H1 (cell line): ENCODE measurements around the gene FMO3. TPM values are rescaled to one million over a fixed set of nuclear protein-coding genes. Genes with fewer than 3 reads are reported as not detected.

Experiments used
- CTCF ChIA-PET: fragments of 300-600 bp; sonication (Branson Sonifier 250); formaldehyde crosslinking; loops from one replicate; lab custom pipeline; 2021; ENCODE audit not compliant: partially characterized antibody; lab: Charles Lee
- POLR2A ChIA-PET: fragments of 300-600 bp; sonication (Branson Sonifier 250); formaldehyde crosslinking; loops from one replicate; lab custom pipeline; 2021; ENCODE audit warnings: inconsistent platforms; ENCODE audit not compliant: partially characterized antibody; lab: Charles Lee
- DNase-seq, 2 experiments: peaks; one replicate each; pipeline versions ENCODE4 v3.0.0 to v3.0.0-alpha.2; 2010 to 2022; ENCODE audit warnings: low spot score in 2 of 2, low read depth in 1 of 2, mixed read lengths in 1 of 2
- FAIRE-seq: peaks from 2 replicates; lab custom pipeline; 2011; peaks lifted over from hg19 to GRCh38; lab: Jason Lieb, UNC
- H2AFZ ChIP-seq: 2 replicates; pipeline ENCODE4 v1.8.1; 2012; ENCODE audit warnings: low read length, inconsistent platforms
- H2AK5ac ChIP-seq: 2 replicates; pipeline ENCODE4 v1.6.1; 2013; ENCODE audit warnings: low read depth, low read length
- H2BK120ac ChIP-seq: replicated peaks from 2 replicates; pipeline ENCODE3; 2013; ENCODE audit warnings: low read depth, low read length, inconsistent platforms
- H2BK12ac ChIP-seq: 2 replicates; pipeline ENCODE4 v1.6.1; 2013; ENCODE audit warnings: low read depth, low read length
- H2BK15ac ChIP-seq: 2 replicates; pipeline ENCODE4 v1.6.1; 2013; ENCODE audit warnings: low read length
- H2BK20ac ChIP-seq: 2 replicates; pipeline ENCODE4 v1.6.1; 2013; ENCODE audit warnings: low read length
- H2BK5ac ChIP-seq: 2 replicates; pipeline ENCODE4 v1.6.1; 2013; ENCODE audit warnings: low read depth, low read length
- H3K14ac ChIP-seq: 2 replicates; pipeline ENCODE4 v1.6.1; 2013; ENCODE audit warnings: inconsistent platforms; ENCODE audit not compliant: insufficient read length
- H3K18ac ChIP-seq: 2 replicates; pipeline ENCODE4 v1.6.1; 2013; ENCODE audit warnings: low read length; ENCODE audit errors: extremely low read depth
- H3K23ac ChIP-seq: 2 replicates; pipeline ENCODE4 v1.6.1; 2013; ENCODE audit warnings: inconsistent platforms; ENCODE audit not compliant: insufficient read length
- H3K23me2 ChIP-seq: 2 replicates; pipeline ENCODE4 v1.6.1; 2013; ENCODE audit warnings: low read depth, low read length
- H3K27ac ChIP-seq: 2 replicates; pipeline ENCODE4 v1.6.1; 2011; ENCODE audit warnings: low read depth, low read length, inconsistent platforms
- H3K27me3 ChIP-seq, 4 experiments: replicated peaks in 1 of 4; 1 replicate in 1 of 4; 2 replicates in 3 of 4; pipeline versions ENCODE4 v1.6.1 to v1.8.1; 2011 to 2013; ENCODE audit warnings: low read length in 3 of 4, mild to moderate bottlenecking in 3 of 4, inconsistent platforms in 2 of 4, mixed read lengths in 2 of 4, moderate library complexity in 1 of 4; ENCODE audit not compliant: control insufficient read depth in 3 of 4, insufficient read depth in 3 of 4; ENCODE audit errors: extremely low read depth in 1 of 4
- H3K36me3 ChIP-seq, 4 experiments: 2 replicates each; pipeline versions ENCODE4 v1.6.1 to v1.8.1; 2011 to 2013; ENCODE audit warnings: mild to moderate bottlenecking in 4 of 4, low read length in 3 of 4, moderate library complexity in 2 of 4, control low read depth in 1 of 4, inconsistent platforms in 1 of 4; ENCODE audit not compliant: insufficient read depth in 4 of 4, control insufficient read depth in 2 of 4
- H3K4ac ChIP-seq: replicated peaks from 2 replicates; pipeline ENCODE3; 2013; ENCODE audit warnings: low read length, low read depth, mixed read lengths, inconsistent platforms; ENCODE audit not compliant: insufficient read length
- H3K4me1 ChIP-seq, 4 experiments: replicated peaks in 1 of 4; 1 replicate in 1 of 4; 2 replicates in 3 of 4; pipeline versions ENCODE4 v1.6.1 to v1.8.1; 2011 to 2013; ENCODE audit warnings: low read length in 3 of 4, inconsistent platforms in 2 of 4, mixed read lengths in 1 of 4; ENCODE audit not compliant: insufficient read depth in 4 of 4, control insufficient read depth in 3 of 4
- H3K4me2 ChIP-seq, 2 experiments: 2 replicates each; pipeline versions ENCODE4 v1.6.1 to v1.8.1; 2011 to 2013; ENCODE audit warnings: low read depth in 2 of 2, low read length in 2 of 2, control low read depth in 1 of 2, inconsistent platforms in 1 of 2, mild to moderate bottlenecking in 1 of 2; ENCODE audit not compliant: insufficient read depth in 1 of 2
- H3K4me3 ChIP-seq, 4 experiments: fragments of 200-600, 300-600 bp in 1 of 4; sonication (generic), shearing (Covaris generic), sonication (Bioruptor Twin) in 1 of 4; 2 replicates each; pipeline versions ENCODE4 v1.5.1 to v1.8.1; 2011 to 2016; ENCODE audit warnings: low read length in 4 of 4, low read depth in 3 of 4, control low read depth in 2 of 4, inconsistent platforms in 2 of 4, mild to moderate bottlenecking in 2 of 4, mixed read lengths in 1 of 4, moderate library complexity in 1 of 4; ENCODE audit not compliant: insufficient read depth in 2 of 4; ENCODE audit errors: extremely low read depth in 1 of 4
- H3K56ac ChIP-seq: replicated peaks from 2 replicates; pipeline ENCODE3; 2013; ENCODE audit warnings: low read depth, mild to moderate bottlenecking, mixed read lengths, low read length, inconsistent platforms; ENCODE audit not compliant: insufficient read length
- H3K79me1 ChIP-seq: 2 replicates; pipeline ENCODE4 v1.6.1; 2013; ENCODE audit warnings: low read depth, low read length, control low read depth
- H3K79me2 ChIP-seq, 2 experiments: 2 replicates each; pipeline versions ENCODE4 v1.6.1 to v1.8.1; 2012 to 2013; ENCODE audit warnings: low read length in 2 of 2, mild to moderate bottlenecking in 2 of 2, inconsistent platforms in 1 of 2; ENCODE audit not compliant: insufficient read depth in 2 of 2, control insufficient read depth in 1 of 2
- H3K9ac ChIP-seq, 4 experiments: replicated peaks in 1 of 4; 1 replicate in 1 of 4; 2 replicates in 3 of 4; pipeline versions ENCODE4 v1.6.1 to v1.8.1; 2011 to 2013; ENCODE audit warnings: low read depth in 3 of 4, low read length in 3 of 4, control low read depth in 2 of 4, mild to moderate bottlenecking in 2 of 4, moderate library complexity in 2 of 4, inconsistent platforms in 1 of 4; ENCODE audit errors: extremely low read depth in 1 of 4
- H3K9me3 ChIP-seq, 2 experiments: 2 replicates each; pipeline versions ENCODE4 v1.6.1 to v1.8.1; 2012 to 2013; ENCODE audit warnings: mild to moderate bottlenecking in 2 of 2, moderate library complexity in 2 of 2, control low read depth in 1 of 2, inconsistent platforms in 1 of 2, low read depth in 1 of 2, low read length in 1 of 2, mixed read lengths in 1 of 2; ENCODE audit not compliant: insufficient read depth in 2 of 2
- H4K20me1 ChIP-seq, 2 experiments: replicated peaks in 1 of 2; 2 replicates each; pipeline versions ENCODE3 to v1.8.1; 2011 to 2013; ENCODE audit warnings: inconsistent platforms in 2 of 2, low read length in 2 of 2, mild to moderate bottlenecking in 1 of 2; ENCODE audit not compliant: insufficient read depth in 2 of 2, control insufficient read depth in 1 of 2
- H4K5ac ChIP-seq: 2 replicates; pipeline ENCODE4 v1.6.1; 2013; ENCODE audit warnings: low read length, low read depth, mixed read lengths, inconsistent platforms; ENCODE audit not compliant: insufficient read length
- H4K8ac ChIP-seq: 2 replicates; pipeline ENCODE4 v1.8.0; 2013; ENCODE audit warnings: mild to moderate bottlenecking, moderate library complexity, low read length, inconsistent platforms; ENCODE audit not compliant: insufficient read depth; ENCODE audit errors: extremely low read depth
- H4K91ac ChIP-seq: replicated peaks from 2 replicates; pipeline ENCODE3; 2013; ENCODE audit warnings: low read length, mixed read lengths, inconsistent platforms; ENCODE audit not compliant: insufficient read length
- ASH2L ChIP-seq: fragments of 200-600, 300-600 bp; sonication (generic); IDR thresholded peaks from one replicate; pipeline ENCODE4 v1.7.1; 2017; ENCODE audit warnings: low read length
- ATF3 ChIP-seq: IDR thresholded peaks from 2 replicates; pipeline ENCODE4 v1.6.1; 2011; ENCODE audit warnings: low read depth, mild to moderate bottlenecking, low read length; ENCODE audit not compliant: insufficient read depth
- BCL11A ChIP-seq, 2 experiments: IDR thresholded peaks; one replicate each; pipeline ENCODE4 v1.6.1; 2011; ENCODE audit warnings: low read depth in 2 of 2, low read length in 2 of 2, mild to moderate bottlenecking in 2 of 2
- CEBPB ChIP-seq: IDR thresholded peaks from 2 replicates; pipeline ENCODE4 v1.6.1; 2012; ENCODE audit warnings: low read depth, low read length
- CTBP2 ChIP-seq: IDR thresholded peaks from 2 replicates; pipeline ENCODE4 v1.7.0; 2011; ENCODE audit warnings: borderline replicate concordance, mild to moderate bottlenecking, moderate library complexity, mixed read lengths, low read length; ENCODE audit not compliant: insufficient read depth, insufficient read length
- EZH2 ChIP-seq: fragments of 200-600 bp; sonication (generic); IDR thresholded peaks from 2 replicates; pipeline ENCODE4 v1.7.1; 2012; ENCODE audit warnings: low read depth, mild to moderate bottlenecking, moderate library complexity, low read length, inconsistent platforms; ENCODE audit not compliant: severe bottlenecking
- KDM4A ChIP-seq: IDR thresholded peaks from one replicate; pipeline ENCODE4 v1.7.1; 2012; ENCODE audit warnings: low read depth, mild to moderate bottlenecking, moderate library complexity, low read length, inconsistent platforms; ENCODE audit not compliant: severe bottlenecking
- MAFK ChIP-seq: IDR thresholded peaks from 2 replicates; pipeline ENCODE4 v1.6.1; 2012; ENCODE audit warnings: low read depth, mild to moderate bottlenecking, improper control_type of control experiment, low read length
- POLR2AphosphoS5 ChIP-seq: IDR thresholded peaks from 2 replicates; pipeline ENCODE4 v1.6.1; 2011; ENCODE audit warnings: low read depth, low read length
- RFX5 ChIP-seq: IDR thresholded peaks from 2 replicates; pipeline ENCODE4 v1.6.1; 2011; ENCODE audit warnings: low read depth, low read length, improper control_type of control experiment, borderline replicate concordance
- SIN3A ChIP-seq, 2 experiments: IDR thresholded peaks in 1 of 2; conservative IDR thresholded peaks in 1 of 2; 2 replicates each; pipeline ENCODE4 v1.6.1; 2011 to 2012; ENCODE audit warnings: low read length in 2 of 2, improper control_type of control experiment in 1 of 2, low read depth in 1 of 2, mild to moderate bottlenecking in 1 of 2
- SIX5 ChIP-seq: IDR thresholded peaks from 2 replicates; pipeline ENCODE4 v1.6.1; 2011; ENCODE audit warnings: mild to moderate bottlenecking, low read depth, low read length
- SP2 ChIP-seq: IDR thresholded peaks from 2 replicates; pipeline ENCODE4 v1.6.1; 2012; ENCODE audit warnings: mild to moderate bottlenecking, low read length, inconsistent platforms
- SP4 ChIP-seq: IDR thresholded peaks from 2 replicates; pipeline ENCODE4 v1.6.1; 2012; ENCODE audit warnings: low read length, inconsistent platforms
- WGBS, 2 experiments: shearing (Covaris generic) in 1 of 2; methylation state at CpG; one replicate each; pipeline versions ENCODE4 v1.1.6 to v1.1.7; 2013 to 2015; ENCODE audit warnings: low lambda C conversion rate in 2 of 2, mixed read lengths in 2 of 2, inconsistent platforms in 1 of 2, low coverage in 1 of 2, missing lambda C conversion rate in 1 of 2; ENCODE audit not compliant: insufficient replicate concordance in 2 of 2, insufficient coverage in 1 of 2, insufficient read length in 1 of 2; ENCODE audit errors: extremely low coverage in 1 of 2, missing lambda C conversion rate in 1 of 2; 5-methylcytosine and 5-hydroxymethylcytosine counted together
- polyA plus RNA-seq, 7 experiments: library from polyadenylated mRNA; depleted of rRNA in 3 of 7; stranded (reverse) in 5 of 7; unstranded in 2 of 7; fragments of >200 nt in 5 of 7; fragments of 200-250 nt in 2 of 7; gene quantifications; 1 replicate in 5 of 7; 2 replicates in 1 of 7; 4 replicates in 1 of 7; pipeline versions ENCODE4 v1.2.1 to v1.2.3, GENCODE V29; 2011 to 2013; ENCODE audit warnings: missing spikeins in 2 of 7, mixed read lengths in 2 of 7
- total RNA-seq: library from RNA; stranded (reverse); fragmentation: NEBNext Ultra II Directional; extraction: Animal tissue kit (Norgen Biotek cat#: 25700); gene quantifications from 2 replicates; pipeline ENCODE4 v1.2.1, GENCODE V29; 2021

Gene FMO3
- total and polyA plus RNA-seq, 2 of the 8 experiments (the other 6 are each of a cell fraction or from before 2014, with no cell fraction given), result not detected

DNA sequence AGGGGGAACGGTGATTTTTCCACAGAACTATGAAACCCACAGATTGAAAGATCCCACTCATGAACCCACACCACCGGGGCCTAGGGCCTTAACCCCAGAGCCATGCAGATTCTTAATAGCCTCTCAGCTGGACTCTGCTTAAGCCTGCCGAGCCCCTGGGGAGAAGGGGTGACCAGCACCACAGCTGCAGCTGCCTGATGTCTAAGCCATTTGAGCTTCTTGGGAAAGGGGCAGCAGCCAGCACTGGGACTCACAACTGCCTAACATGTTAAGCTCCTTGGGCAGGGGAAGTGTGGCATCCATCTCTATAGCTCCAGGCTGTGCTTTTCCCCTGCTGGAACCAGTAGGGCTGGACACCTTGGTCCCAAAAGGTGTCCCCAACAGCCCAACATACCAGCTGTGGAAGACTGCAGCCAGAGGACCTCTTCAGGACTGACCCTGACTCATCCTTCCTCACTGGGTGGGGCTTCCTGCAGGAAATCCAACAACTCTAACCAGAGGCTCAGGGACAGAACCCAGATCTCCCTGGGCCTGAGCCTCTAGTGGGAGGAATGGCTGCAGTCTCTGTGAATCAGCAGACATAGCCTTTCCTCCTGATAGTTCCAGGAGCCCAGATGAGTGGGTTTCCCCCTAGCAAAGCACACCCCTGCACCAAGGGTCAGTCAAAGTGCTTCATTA is 34.6 kb upstream of the FMO3 start:
- Histone ChIP-seq H3K9ac (no peak overlapping the region), H4K8ac (no peak overlapping the region), H3K14ac (no peak overlapping the region), H3K56ac (no peak overlapping the region), H2AK5ac (no peak overlapping the region), H3K4me2 (no peak overlapping the region), H3K18ac (no peak overlapping the region; the same call in 1 of the 2 replicates), H3K4me1 (no peaks in the 10 kb centered on the region), H3K79me2 (no peaks in the 10 kb centered on the region), H4K20me1 (no peaks in the 10 kb centered on the region), H3K4ac (no peak overlapping the region), H3K4me3 (no peak overlapping the region), H3K79me1 (no peaks in the 10 kb centered on the region), H4K91ac (no peak overlapping the region), H2BK120ac (no peak overlapping the region), H2AFZ (no peak overlapping the region), H3K36me3 (no peaks in the 10 kb centered on the region), H2BK20ac (no peak overlapping the region), H3K27me3 (no peaks in the 10 kb centered on the region), H3K27ac (no peak overlapping the region), H2BK5ac (no peak overlapping the region), H3K9me3 (no peaks in the 10 kb centered on the region), H4K5ac (no peak overlapping the region), H3K23me2 (no peaks in the 10 kb centered on the region), H2BK15ac (no peak overlapping the region), H3K23ac (no peak overlapping the region), H2BK12ac (no peak overlapping the region)
- 96% methylated on average over 2 of the region's 3 CpGs; no CpG with 5 or more reads in 1 of the 2 experiments for WGBS, 2 experiments
- DNase-seq (no peak), FAIRE-seq (no peak)
- ChIA-PET POLR2A (no interaction called here), CTCF (no interaction called here)
- TF ChIP-seq CTBP2 (no peak), ATF3 (no peak), SP2 (no peak), POLR2AphosphoS5 (no peak), BCL11A (IDR thresholded peaks at IDR 0.05; ENCODE audit: low read depth in 2 of 2, low read length in 2 of 2) (no peak), CEBPB (no peak), ASH2L (no peak), EZH2 (no peak), SIX5 (no peak), SIN3A (conservative IDR thresholded peaks at IDR 0.05 in 1 of 2, IDR thresholded peaks at IDR 0.05 in 1 of 2; ENCODE audit: low read depth in 1 of 2, low read length in 2 of 2) (no peak), SP4 (no peak), RFX5 (no peak), MAFK (no peak), KDM4A (no peak)
